Measurements from ENCODE around the gene AP1G1.

Gene AP1G1

DNA sequence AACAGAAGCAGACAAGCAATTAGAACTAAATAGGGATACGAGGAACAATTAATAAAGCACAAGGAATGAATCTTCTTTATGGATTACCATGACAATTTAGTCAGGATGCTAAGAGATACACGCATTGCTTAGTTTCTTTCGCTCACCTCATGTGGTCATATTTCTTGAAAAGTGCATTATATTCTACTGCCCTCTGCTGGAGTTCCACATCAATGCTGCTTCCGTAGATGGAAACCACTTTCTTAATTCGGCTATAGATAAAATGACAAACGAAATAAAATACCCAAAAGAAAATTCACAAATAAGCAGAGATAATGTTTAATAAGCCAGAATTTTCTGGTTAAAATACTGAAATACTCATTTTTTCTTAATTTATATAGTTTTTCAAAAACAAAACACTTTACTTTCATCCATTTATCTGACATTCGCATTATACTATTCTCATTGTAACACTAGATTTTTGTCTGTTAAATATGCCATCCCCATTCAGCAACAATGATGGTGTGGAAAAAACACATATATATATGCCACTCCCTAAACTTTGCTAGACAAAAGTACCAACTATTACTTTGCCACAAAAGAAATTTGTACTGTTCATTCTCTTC lies 62.1 kb downstream of the AP1G1 start:
- DNase-seq (ENCODE audit: low read depth), result peak; percentile 31
- in situ Hi-C loops (cut with HindIII; ENCODE audit: low sequenced_read_pairs), result no loop called here
- no peak overlapping the region for H3K4me3 ChIP-seq (ENCODE audit: low read depth, low read length)
- TF ChIP-seq, protein P1, sequence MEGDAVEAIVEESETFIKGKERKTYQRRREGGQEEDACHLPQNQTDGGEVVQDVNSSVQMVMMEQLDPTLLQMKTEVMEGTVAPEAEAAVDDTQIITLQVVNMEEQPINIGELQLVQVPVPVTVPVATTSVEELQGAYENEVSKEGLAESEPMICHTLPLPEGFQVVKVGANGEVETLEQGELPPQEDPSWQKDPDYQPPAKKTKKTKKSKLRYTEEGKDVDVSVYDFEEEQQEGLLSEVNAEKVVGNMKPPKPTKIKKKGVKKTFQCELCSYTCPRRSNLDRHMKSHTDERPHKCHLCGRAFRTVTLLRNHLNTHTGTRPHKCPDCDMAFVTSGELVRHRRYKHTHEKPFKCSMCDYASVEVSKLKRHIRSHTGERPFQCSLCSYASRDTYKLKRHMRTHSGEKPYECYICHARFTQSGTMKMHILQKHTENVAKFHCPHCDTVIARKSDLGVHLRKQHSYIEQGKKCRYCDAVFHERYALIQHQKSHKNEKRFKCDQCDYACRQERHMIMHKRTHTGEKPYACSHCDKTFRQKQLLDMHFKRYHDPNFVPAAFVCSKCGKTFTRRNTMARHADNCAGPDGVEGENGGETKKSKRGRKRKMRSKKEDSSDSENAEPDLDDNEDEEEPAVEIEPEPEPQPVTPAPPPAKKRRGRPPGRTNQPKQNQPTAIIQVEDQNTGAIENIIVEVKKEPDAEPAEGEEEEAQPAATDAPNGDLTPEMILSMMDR (IDR thresholded peaks at IDR 0.05; ENCODE audit: low read depth, low read length, missing control alignments), result peak; percentile 77

DNA sequence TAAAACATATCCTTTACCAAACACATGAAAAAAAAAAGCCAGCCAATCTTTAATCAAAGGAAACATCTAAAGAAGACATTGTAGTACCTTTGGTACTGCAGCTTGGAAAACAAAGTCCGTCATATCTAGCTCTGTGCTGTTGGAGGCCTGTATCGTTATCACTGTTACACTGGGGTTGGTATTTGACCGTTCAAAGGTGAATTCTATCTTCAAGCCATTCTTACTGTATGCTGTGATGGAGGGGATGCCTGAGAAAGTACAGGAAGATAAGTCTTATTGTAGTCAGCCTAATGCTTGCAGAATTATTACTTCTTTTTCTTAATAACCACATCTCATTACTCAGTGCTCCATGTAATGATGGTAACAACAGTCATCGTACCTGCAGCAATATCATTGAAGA lies 69.8 kb downstream of the AP1G1 start:
- H3K4me3 ChIP-seq (ENCODE audit: low read depth, low read length), result no peak overlapping the region
- TF ChIP-seq, protein P1 (IDR thresholded peaks at IDR 0.05; ENCODE audit: low read depth, low read length, missing control alignments), result no peak
- in situ Hi-C loops (cut with HindIII; ENCODE audit: low sequenced_read_pairs), result no loop called here
- no peak for DNase-seq (ENCODE audit: low read depth)

DNA sequence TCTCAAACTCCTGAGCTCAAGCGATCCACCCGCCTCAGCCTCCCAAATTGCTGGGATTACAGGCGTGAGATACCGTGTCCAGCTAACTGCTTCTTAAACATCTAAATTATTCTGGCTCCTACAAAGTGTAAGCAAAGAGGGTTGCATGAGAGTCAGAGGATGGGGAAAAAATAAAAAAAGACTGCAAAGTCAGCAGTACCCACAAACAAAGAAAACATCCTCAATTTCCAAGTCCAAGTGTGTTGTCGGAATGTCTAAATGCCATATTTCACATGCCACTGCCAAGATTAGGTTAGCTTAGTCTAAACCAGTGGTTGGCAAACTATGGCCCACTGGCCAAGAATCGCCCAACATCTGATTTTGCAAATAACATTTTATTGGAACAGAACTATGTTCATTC lies 71.1 kb downstream of the AP1G1 start:
- no peak overlapping the region for H3K4me3 ChIP-seq (ENCODE audit: low read depth, low read length)
- TF ChIP-seq, protein P1 (IDR thresholded peaks at IDR 0.05; ENCODE audit: low read depth, low read length, missing control alignments), result no peak
- in situ Hi-C loops (cut with HindIII; ENCODE audit: low sequenced_read_pairs), result no loop called here
- no peak for DNase-seq (ENCODE audit: low read depth)

DNA sequence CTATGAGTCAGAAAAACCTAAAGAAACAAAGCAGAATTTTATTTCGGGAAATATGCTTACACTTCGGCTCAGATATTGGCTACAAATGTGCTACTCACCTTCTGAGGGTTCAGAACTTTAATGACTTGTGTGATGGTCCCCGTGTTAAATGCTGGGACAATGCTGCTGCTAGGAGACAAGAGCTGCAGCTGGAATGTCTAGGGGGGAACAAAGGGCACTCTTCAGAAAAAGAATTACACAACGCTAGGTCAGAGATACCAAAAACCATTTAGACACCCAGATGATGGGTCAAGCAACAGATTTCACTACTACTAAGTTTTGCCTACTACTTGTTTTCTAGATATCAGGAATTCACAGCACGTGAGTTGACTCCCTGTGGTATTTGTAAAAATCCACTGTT lies 74.1 kb downstream of the AP1G1 start:
- TF ChIP-seq, protein P1 (IDR thresholded peaks at IDR 0.05; ENCODE audit: low read depth, low read length, missing control alignments), result no peak
- H3K4me3 ChIP-seq (ENCODE audit: low read depth, low read length), result no peak overlapping the region
- in situ Hi-C loops (cut with HindIII; ENCODE audit: low sequenced_read_pairs), result loop anchor here (5.0 kb wide), 1 partner anchor 53 kb away; no protein-coding TSS in a partner anchor
- DNase-seq (ENCODE audit: low read depth), result no peak

DNA sequence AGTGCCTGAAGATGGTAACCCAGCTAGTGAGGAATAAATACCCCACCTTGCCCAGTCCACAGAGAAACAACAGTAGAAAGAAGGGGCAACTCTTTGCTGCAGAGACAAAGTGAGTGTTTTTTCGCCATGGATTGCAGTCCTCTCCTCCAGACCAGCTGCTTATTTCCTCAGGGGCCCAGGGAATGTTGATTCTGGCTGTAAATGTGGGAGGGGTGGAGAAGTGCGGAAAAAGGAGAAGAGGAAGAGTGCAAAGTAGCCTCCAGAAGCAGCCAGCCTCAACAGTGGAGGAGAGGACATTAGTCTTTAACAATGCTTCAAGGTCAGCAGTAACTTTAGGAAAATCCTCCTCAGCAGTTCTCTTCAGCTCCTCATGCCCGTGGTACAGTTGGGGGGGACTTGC lies 76.0 kb downstream of the AP1G1 start:
- DNase-seq (ENCODE audit: low read depth), result no peak
- no peak overlapping the region for H3K4me3 ChIP-seq (ENCODE audit: low read depth, low read length)
- in situ Hi-C loops (cut with HindIII; ENCODE audit: low sequenced_read_pairs), result loop anchor here (5.0 kb wide), 1 partner anchor 55 kb away; no protein-coding TSS in a partner anchor
- TF ChIP-seq, protein P1 (IDR thresholded peaks at IDR 0.05; ENCODE audit: low read depth, low read length, missing control alignments), result no peak

DNA sequence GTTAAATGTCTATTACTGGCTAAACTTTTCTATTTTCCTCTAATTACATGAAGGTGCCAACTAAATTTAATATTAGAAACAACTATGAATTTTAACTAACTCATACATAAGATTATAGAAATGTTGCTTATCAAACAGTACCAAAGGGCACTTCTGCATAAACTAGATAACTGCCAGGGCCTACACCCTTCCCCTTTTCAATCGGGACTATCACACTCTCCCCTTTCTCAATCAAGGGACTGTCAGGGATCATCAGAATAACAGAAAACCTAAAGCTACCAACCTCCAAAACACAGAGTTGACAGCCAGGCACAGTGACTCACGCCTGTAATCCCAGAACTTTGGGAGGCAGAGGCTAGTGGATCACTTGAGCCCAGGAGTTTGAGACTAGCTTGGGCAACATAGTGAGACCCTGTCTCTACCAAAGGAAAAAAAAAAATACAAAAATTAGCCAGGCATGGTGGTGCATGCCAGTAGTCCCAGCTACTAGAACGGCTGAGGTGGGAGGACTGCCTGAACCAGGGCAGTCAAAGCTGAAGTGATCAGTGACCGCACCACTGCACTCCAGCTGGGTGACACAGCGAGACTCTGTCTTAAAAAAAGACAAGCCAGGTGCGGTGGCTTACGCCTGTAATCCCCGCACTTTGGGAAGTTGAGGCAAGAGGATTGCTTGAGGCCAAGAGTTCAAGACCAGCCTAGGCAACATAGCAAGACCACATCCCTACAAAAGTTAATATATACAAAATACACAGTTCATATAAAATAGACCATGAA lies 80.9 kb downstream of the AP1G1 start:
- DNase-seq (ENCODE audit: low read depth), result no peak
- in situ Hi-C loops (cut with HindIII; ENCODE audit: low sequenced_read_pairs), result no loop called here
- H3K4me3 ChIP-seq (ENCODE audit: low read depth, low read length), result no peak overlapping the region
- TF ChIP-seq, protein P1 (IDR thresholded peaks at IDR 0.05; ENCODE audit: low read depth, low read length, missing control alignments), result no peak

Measured in astrocyte of the cerebellum (primary cell).